ENCODE results near the gene NDUFS3.
"Not testable (repeated sequence)": the region's sequence is repeated elsewhere in the genome, so short reads cannot be mapped to it uniquely, and the experiment has no call there.

NDUFS3 gene

GRCh38 chr11:47578524-47579494 lies at the start of gene NDUFS3, which contains the start of gene KBTBD4:
Gene NDUFS3, plus strand, starts transcription at chr11:47579074. Its CDS starts 18 bp downstream, at chr11:47579092.
Gene KBTBD4, minus strand, starts transcription at chr11:47578970. Its CDS starts 19 bp downstream, at chr11:47578951.
- H3K4me3 ChIP-seq (ENCODE audit: low read depth, low read length) = peak within 1 kb of the TSS; percentile 98
- no peak for TF ChIP-seq CTCF (IDR thresholded peaks at IDR 0.05; ENCODE audit: low read depth, low read length)

GRCh38 chr11:47529951-47530350 lies 48.9 kb upstream of the NDUFS3 start:
- no peak for TF ChIP-seq CTCF (IDR thresholded peaks at IDR 0.05; ENCODE audit: low read depth, low read length)
- no peak overlapping the region for H3K4me3 ChIP-seq (ENCODE audit: low read depth, low read length)

- H3K4me3 ChIP-seq (ENCODE audit: low read depth, low read length) = not testable (repeated sequence)
These were observed 48.2 kb upstream of the NDUFS3 start for GRCh38 chr11:47530721-47531120.

- no peak overlapping the region for H3K4me3 ChIP-seq (ENCODE audit: low read depth, low read length)
- no peak for TF ChIP-seq CTCF (IDR thresholded peaks at IDR 0.05; ENCODE audit: low read depth, low read length)
These were observed 47.2 kb upstream of the NDUFS3 start for GRCh38 chr11:47531666-47532065.

- H3K4me3 ChIP-seq (ENCODE audit: low read depth, low read length) = no peak overlapping the region
- no peak for TF ChIP-seq CTCF (IDR thresholded peaks at IDR 0.05; ENCODE audit: low read depth, low read length)
These were observed 46.2 kb upstream of the NDUFS3 start for GRCh38 chr11:47532597-47533213.

GRCh38 chr11:47533690-47534151 lies 45.2 kb upstream of the NDUFS3 start:
- no peak for TF ChIP-seq CTCF (IDR thresholded peaks at IDR 0.05; ENCODE audit: low read depth, low read length)

GRCh38 chr11:47534704-47535251 lies 44.1 kb upstream of the NDUFS3 start:
- TF ChIP-seq CTCF (IDR thresholded peaks at IDR 0.05; ENCODE audit: low read depth, low read length) = no peak
- no peak overlapping the region for H3K4me3 ChIP-seq (ENCODE audit: low read depth, low read length)

More at GRCh38 chr11:47533690-47534151, 45.2 kb upstream of the NDUFS3 start:
- no peak overlapping the region for H3K4me3 ChIP-seq (ENCODE audit: low read depth, low read length)

Measured in WI38 (cell line).